Endometrial microvascular endothelial cells (primary cell): ENCODE results near the gene MRPL36. TPM values are rescaled to one million over a fixed set of nuclear protein-coding genes. Genes with fewer than 3 reads are reported as not detected.
"Not testable (repeated sequence)": the region's sequence is repeated elsewhere in the genome, so short reads cannot be mapped to it uniquely, and the experiment has no call there.

ENCODE experiments used
- in situ Hi-C: cut with HindIII; loops from 2 replicates; pipeline ENCODE4 v1.10.0; 2017; ENCODE audit warnings: low sequenced_read_pairs, low pct_unique_long_range_greater_than_20kb; ENCODE audit errors: inconsistent ontology term
- total RNA-seq: library from RNA; depleted of rRNA; stranded (reverse); fragments of >200 nt; gene quantifications from one replicate; pipeline ENCODE4 v1.2.3, GENCODE V29; 2015; ENCODE audit errors: inconsistent ontology term

Gene MRPL36
- 34.7 TPM for total RNA-seq

GRCh38 chr5:1799602-1800471, at the start of gene MRPL36:
TSS of gene MRPL36 (minus strand) at chr5:1799837. CDS start at chr5:1798935, 902 bp downstream.
- in situ Hi-C loops, result no loop called here

- in situ Hi-C loops, result no loop called here
Observed at GRCh38 chr5:1847611-1848010, 48.0 kb upstream of the MRPL36 start.

- in situ Hi-C loops, result no loop called here
Observed at GRCh38 chr5:1847056-1847455, 47.4 kb upstream of the MRPL36 start.

GRCh38 chr5:1846583-1846982, 46.9 kb upstream of the MRPL36 start:
- in situ Hi-C loops, result no loop called here

- in situ Hi-C loops, result no loop called here
Observed at GRCh38 chr5:1845696-1846095, 46.1 kb upstream of the MRPL36 start.

- in situ Hi-C loops, result no loop called here
Observed at GRCh38 chr5:1844708-1845436, 45.2 kb upstream of the MRPL36 start.

- in situ Hi-C loops, result not testable (repeated sequence)
Observed at GRCh38 chr5:1843761-1844160, 44.1 kb upstream of the MRPL36 start.

- in situ Hi-C loops, result no loop called here
Observed at GRCh38 chr5:1842004-1842819, 42.6 kb upstream of the MRPL36 start.

GRCh38 chr5:1840741-1841521, 41.3 kb upstream of the MRPL36 start:
- in situ Hi-C loops, result no loop called here

GRCh38 chr5:1840071-1840547, 40.5 kb upstream of the MRPL36 start:
- in situ Hi-C loops, result no loop called here

GRCh38 chr5:1838013-1838412, 38.4 kb upstream of the MRPL36 start:
- in situ Hi-C loops, result no loop called here

- in situ Hi-C loops, result no loop called here
Observed at GRCh38 chr5:1836891-1837880, 37.5 kb upstream of the MRPL36 start.

- in situ Hi-C loops, result no loop called here
Observed at GRCh38 chr5:1836176-1836890, 36.7 kb upstream of the MRPL36 start.

GRCh38 chr5:1835431-1835830, 35.8 kb upstream of the MRPL36 start:
- in situ Hi-C loops, result no loop called here

GRCh38 chr5:1834721-1835429, 35.2 kb upstream of the MRPL36 start:
- in situ Hi-C loops, result no loop called here

- in situ Hi-C loops, result no loop called here
Observed at GRCh38 chr5:1834022-1834551, 34.5 kb upstream of the MRPL36 start.
